Activated T-cell treated with anti-CD3 and anti-CD28 coated beads for 4 hours (primary cell): ENCODE results near the gene SMCO4.

Experiments used
- DNase-seq: peaks from one replicate; pipeline ENCODE4 v3.0.0-alpha.2; 2020

SMCO4 gene

DNA sequence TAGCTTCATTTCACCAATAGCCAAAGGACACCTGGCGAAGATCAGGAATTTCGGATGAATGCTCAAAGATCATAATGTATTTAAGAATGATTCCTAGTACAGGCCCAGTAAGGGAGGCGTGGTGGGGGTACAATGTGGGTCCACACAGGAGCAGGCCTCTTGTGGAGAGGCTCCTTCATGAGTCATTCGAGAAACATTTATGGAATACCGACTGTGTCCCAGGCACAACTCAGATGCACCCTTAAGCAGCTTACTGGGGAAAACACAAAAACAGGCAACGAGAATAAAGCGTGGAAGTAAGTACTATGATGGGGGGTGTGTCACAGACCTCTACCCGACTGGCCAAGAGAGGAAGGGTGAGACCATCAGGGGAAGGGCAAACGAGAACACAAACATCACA lies 44.5 kb downstream of the SMCO4 start:
- DNase-seq: no peak

DNA sequence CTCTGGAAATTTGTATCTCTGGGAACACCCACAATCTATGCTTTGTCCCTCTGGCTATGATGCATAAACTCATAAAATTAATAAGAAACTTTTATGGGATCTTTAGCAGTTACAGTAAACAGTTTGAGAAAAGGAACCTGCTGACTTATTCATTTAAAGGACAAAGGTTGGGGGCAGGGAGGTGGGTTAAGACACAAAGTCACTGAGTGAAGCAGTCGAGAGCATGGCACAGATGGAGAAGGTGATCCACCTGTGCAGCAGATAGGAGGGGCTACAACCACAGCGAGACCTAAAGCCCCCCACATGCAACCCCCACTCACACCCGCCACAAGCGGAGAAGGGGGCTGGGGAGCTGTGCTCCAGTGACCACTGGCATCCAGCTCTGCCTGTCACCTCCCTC lies 45.0 kb downstream of the SMCO4 start:
- DNase-seq: no peak

DNA sequence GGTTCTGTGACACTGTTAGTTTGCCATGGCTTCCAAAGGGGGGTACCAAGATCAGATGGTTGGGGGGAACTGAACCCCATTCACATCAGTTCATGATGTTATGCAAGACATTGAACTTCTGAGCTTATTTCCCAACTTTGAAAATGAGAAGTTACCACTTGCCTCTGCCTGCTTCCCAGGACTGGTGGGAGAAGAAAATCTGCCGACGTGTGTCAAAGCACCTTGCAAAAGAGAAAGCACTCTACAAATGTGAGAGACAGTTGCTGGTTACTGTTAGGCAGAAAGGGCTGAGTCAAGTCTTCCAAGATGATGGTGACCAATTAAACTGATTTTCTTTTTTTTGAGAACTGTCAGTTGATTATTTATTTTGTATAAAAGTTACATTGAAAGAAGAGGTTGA lies 45.6 kb downstream of the SMCO4 start:
- no peak for DNase-seq

DNA sequence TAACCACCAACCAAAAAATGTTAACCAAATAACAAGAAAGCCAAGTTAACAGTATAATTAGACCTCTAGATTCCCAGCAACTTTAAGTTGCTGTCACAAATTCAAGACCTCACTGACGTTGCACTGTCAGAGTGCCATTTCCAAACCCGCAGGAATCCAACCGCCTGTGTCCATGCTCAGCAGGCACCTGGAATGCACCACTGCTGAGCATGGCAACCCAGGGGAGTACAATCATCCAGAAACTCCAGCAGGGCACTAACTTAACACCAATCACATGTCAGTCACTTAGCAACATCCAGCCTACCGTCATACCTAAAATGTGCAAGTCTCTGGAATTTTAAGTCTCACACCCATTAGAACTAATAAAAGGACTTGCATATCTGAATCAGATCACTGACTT lies 48.8 kb downstream of the SMCO4 start:
- DNase-seq: no peak

DNA sequence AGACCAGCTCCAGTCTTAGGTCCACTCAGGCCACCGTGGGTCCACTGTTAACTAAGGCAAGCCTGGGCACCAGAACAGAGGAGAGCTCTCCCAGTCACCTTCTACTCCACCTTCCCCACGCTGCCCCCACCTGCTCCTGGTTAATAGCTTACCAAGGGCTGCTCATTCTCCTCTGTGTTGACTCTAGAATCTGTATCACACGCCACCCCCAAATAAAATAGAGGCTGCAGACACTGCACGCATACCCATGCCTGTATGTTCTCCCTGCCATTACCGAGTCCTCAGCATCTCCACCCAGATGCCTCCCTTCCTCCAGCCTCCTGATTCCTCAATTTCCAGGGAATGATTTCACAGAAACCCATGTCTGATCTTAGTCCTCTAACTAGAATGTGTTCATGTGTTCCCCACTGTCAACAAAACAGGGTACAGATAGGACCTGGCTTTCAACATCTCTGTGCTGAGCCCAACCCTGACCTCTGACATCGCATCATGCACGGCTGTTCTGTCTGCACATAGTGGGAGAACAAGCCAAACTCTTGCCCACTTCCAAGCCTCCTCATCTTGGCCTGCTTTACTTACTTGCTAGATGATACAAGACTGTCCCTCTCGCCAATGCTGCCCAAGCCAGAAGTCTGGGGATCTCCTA lies 49.8 kb downstream of the SMCO4 start:
- DNase-seq: no peak

DNA sequence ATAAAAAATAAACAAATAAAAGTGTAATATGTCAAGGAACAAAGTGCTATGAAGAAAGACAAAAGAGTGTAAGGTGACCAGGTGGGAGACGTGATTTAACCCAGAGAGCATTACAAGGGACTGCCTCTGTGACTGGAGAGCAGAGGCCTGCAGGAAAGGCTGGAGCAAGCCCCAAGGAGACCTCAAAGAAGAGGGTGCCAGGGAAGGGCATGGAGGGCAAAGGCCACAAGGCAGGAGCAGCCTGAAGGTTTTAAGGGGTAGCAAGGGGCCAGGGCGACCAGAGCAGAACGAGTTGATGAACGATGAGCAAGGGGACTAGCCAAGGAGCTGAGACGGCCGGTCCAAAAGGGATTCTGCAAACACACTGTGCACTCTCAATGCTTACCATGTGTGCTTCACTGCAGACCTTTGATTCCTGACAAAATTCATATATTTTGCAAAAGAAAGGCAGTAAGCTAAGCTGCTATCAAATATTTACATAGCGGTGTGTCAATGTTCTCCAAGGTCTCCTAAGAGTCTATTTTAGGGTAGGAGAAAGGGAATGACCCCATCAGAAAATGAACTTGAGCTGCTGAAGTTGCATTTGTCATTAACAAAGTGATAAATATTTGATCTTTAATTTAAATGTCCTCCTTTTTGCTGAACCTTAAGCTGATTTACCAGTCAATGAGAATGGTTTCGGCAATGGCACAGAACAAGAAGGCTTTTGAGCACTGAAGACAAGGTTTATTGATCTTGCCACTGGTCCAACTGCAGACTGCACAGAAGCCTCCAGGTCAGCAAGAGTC lies 50.5 kb downstream of the SMCO4 start:
- DNase-seq: no peak

DNA sequence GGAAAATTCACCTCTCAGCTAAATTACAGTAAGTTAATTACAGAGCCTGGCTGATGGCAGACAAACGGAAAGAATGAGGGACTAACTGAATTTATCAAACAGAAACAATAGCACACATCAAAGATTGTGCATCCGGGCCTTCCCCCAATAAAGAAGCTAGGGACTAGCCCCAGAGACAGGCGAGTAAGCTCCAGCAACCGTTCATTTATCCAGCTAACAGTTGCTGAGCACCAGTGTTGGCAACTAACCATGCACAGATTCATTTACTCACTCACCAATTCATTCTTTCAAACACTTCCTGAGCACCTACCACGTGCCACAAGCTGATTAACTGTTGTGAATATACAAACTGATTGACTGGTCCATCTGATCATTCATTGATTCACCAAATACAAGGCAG lies 51.2 kb downstream of the SMCO4 start:
- no peak for DNase-seq

DNA sequence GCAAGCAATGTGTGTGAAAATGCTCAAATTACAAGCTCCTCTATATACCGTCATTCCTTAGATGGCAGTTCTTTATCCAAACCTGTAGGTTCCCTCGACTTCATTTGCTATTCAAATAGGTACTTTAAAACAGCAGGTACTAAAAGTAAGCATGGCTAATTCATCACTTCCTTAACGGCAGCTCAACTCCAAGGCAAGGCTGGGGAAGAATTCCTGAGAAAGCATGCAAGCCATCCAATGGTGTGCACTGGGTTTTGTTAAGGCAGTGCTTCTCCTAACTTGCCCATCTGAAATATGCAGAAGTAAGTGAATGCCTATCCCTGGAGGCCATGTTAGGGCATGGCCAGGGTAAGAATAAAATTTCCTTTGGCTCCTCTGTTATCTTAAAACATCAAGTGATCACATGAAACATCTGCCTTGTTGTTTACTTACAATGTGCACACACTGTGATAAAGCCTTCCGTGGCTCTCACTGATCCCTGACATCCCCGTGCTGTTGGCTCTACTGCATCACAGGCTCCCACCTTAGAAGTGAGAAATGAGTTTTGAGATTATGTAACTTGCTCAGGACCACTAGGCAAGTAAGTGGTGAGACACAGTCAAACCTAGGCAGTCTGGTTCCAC lies 52.1 kb downstream of the SMCO4 start:
- no peak for DNase-seq

DNA sequence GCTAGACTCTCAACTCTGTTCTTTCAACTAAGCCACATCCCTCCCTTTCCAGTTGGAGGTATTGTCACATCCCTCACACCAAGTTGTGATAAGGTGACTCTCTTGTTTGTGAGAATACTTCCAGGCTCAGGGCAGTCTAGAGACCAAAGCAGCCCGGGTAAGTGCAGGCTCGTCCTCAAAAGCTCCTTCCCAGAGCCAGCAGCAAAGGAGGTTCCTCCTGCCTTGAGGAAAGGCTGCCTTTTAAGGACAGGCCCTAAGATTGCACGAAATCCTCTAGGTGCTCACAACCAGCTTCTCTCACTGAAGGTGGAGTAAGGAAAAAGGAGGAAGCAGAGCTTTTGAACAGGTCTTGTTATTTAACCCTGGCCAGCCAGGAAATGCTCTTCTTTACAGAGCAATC lies 53.4 kb downstream of the SMCO4 start:
- no peak for DNase-seq

DNA sequence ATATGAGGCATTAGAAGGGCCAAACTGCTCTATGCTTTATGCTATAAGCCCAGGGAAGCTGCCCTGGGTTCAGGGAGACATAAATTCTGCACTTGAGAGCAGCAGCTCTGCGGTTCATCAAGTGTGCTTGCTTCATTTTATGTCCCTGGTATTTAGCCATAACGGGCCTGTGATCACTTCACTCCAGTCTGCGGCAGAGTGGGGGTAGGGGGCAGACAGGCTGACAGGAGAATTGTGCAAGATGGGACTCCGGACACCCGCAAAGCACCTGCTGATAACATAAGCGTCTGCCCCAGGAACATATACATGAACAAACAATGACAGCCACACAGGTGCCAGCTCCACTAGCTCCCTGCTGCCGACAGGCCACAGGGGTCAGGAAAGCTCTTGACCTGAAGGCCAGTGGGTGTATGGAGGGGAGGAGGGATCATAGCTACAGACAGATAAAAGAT lies 56.1 kb downstream of the SMCO4 start:
- DNase-seq: no peak

DNA sequence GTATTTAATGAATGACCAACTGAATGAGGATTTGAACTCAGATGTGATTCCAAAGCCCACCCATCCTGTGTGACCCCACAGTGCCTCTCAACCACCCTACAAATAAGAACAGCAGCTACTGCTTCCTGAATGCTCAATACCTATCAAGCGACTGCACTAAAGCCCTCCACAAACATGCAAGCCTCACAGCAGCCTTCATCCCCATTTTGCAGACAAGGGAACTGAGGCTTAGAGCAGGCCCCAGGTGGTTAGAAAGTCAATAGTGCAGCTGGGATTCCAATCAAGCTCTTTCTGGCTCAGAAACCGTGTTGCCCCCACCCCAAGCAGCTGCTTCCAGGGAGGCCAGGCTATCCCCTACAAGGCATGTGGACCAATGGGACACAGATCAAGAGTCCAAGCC lies 57.2 kb downstream of the SMCO4 start:
- DNase-seq: no peak

DNA sequence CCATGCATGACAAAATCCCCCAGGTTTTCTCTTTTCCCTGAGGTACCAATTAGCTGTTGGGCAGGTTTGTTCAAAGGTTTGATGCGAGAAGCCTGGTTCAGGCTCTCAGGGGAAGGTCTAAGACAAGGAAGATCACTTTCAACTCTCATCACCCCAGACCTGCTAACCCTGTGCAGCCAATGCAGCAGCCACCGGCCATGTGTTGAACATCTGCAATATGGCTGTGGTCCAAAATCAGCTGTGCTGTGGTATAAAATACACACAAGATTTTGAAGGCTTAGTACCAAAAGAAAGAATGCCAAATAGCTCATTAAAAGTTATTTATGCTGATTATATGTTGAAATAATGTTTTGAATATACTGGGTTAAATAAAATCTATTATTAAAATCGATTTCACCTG lies 58.5 kb downstream of the SMCO4 start:
- DNase-seq: no peak

DNA sequence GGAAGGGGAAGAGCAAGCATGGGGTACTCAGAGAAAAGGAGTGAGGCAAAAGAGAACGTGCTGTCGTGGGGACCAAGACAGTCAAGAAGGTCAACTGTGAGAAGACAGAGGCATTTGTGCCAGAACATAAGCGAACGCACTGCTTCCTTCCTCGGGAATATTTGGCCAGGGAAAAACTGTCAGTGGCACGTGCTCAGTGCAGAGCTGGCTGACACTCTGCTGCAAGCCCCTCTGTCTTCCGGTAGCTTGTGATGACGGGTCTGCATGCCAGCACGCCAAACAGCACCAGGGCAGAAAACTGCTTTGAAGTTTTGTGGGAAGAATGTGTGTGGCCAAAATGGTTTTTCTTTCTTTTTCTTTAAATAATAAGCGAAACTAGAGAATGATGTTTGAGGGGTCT lies 60.6 kb downstream of the SMCO4 start:
- no peak for DNase-seq

DNA sequence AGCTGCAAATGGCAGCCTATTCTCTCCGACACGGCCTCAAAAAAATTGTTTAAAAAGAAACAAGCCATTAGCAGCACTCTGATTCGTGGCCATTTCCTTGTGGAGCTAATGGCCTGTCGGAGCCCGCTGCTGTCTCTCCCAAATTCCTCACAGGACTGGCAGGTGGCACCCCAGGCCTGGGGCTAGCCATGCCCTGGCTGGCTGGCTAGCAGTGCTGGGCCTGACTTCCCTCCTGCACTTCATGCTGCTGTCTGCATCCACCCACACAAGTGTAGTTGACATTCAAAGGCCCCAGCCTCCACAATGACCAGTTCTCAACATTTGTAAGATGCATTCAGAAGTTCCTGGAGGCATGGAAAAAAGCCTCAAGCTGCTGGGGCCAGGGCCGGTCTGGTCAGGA lies 61.5 kb downstream of the SMCO4 start:
- DNase-seq: no peak

DNA sequence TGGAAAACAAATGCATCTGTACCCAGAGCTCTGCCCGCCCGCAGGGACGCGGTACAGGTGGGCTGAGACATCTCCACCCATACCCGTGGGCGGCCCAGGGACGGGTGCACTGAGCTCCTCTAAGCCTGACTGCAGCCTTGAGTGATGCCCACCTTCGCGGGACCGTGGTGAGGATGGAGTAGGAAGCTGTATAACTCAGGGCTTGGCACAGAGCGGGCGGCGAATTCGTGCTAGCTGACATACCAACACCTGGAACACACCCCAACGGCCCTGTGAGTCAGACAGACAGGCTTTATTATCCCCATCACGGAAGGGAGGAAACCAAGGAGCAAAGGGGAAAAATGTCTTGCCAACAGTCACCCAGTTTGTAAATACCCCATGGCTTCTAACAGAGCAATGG lies 61.9 kb downstream of the SMCO4 start:
- DNase-seq: no peak

DNA sequence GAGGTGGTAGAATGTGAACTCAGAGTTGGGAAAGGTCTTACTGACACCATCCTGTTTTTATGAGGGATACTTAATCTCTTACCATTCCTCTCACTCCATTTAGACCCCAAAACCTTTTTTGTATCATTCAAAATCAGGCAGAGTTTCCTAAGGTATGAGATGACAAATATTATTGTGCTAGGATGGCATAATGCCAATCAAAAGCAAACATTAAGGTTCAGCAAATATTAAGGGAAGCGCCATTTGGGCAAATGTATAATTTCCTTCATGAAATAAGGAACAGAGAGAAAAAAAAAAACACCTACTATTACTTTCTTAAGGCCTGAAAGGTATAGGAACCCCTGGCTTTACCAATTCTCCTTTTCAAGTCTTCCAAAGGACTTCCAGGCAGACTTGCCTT lies 62.4 kb downstream of the SMCO4 start:
- no peak for DNase-seq

DNA sequence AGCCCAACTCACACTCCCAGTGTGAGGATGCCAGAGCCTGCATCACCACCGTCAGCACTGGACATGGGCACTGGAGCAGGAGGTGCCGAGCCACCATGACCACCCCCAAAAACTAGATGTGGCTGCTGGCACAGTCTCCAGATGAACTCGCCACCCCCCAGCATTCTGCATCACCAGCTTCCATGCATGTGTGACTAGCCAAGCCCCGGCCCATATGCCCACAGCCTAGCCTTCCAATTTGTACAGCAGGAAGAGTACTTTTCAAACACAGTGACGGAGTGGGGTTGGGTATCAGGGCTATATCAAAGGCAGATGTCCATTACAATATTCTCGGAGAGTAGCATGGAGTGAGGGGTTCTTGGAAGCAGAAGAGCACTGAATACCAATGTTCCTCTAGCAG lies 62.9 kb downstream of the SMCO4 start:
- DNase-seq: no peak

DNA sequence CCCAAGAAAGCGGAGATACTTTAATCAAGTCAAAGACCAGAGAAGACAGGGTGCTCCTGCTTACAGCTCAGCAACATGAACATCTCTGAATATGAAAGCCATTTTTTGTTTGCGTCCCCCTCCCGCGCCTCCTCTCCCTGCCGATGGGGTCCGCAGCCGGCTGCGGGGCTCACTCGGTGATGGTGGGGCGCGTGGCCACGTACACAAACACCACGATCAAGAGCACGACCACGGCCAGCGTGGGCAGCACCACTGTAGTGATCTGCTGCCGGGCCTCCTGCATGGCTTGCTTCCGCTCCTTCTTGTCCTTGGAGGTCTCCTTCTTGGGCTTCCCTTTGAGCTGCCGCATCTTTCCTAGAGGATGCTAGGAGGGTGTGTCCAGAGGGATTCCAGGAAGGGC lies 64.3 kb downstream of the SMCO4 start:
- no peak for DNase-seq

DNA sequence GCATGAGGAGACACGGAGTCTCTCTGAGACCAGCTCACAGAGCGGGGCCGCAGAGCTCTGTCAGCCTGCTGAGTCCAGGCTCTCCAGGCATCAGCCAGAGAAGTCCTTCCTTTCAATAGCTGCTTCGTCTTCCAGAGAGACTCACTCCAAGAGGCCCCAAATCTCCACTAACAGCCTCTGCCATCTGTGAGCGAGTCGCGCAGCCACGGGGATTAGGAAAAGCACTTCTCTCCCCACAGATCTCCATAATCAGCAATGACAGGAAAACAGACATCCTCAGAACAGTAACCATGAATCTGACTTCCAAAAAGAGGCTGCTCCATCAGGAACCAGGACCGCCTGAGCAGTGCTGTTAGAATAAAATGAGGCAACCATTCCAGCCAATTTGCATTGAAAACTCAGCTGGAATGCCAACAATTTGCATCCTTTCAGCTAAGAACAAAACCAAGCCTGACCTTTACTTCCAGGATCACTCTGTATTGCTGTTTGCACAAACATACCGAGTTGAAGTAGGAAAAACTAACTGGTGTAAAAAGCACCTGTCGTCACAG lies 65.4 kb downstream of the SMCO4 start:
- DNase-seq: no peak

DNA sequence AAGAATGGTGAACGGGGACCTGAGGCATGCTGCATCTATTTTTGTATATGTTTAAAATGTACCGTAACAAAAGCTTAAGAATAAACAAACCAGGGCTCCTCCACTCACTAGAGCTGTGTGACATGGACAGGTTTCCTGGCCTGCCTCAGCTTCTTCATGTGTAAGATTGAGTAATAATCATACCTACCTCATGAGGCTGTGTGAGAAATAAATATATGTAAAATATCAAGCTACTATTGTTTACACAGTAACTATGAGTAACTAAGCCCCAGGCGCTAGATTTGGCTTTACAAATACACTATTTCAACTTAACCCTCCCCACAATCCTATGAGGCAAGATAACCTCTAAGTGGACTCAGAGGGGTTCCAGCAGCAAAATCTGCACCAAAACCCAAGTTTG lies 66.4 kb downstream of the SMCO4 start:
- no peak for DNase-seq

DNA sequence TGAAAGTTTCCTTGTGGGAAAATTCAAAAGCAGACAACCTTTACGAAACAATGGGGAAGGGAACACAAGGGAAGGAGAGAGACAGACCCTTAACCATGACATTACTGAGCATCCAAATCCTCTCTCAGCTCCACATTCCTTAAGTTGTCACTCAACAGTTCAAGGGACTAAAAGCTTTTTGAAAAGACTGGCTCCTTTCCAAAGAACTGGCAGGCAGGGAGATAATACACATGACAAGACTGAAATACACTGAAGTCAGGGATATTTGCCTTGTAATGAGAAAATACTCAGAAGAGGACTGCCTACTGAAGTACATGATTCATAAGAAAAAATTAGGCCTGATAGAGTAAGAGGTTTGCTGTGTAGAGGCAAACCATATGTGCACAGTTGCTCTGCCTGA lies 69.1 kb downstream of the SMCO4 start:
- no peak for DNase-seq

DNA sequence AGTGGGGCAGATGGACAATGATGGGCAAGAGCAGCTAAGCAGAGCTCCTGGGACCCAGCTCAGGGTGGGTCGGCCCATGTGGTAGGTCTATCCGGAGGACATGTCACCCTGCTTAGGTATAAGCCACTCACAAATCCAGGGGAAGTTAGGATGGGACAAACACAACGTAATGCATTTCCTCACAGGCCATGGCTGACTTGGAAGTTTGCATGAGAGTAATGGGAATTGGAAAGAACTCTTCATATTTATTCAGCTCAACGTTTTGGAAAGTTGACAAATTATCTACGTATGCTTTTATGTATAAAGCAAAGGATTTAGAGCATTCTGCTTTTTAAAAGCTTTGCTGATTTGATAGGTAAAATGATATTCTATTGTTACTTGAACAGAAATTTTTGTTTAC lies 74.9 kb downstream of the SMCO4 start:
- DNase-seq: no peak

DNA sequence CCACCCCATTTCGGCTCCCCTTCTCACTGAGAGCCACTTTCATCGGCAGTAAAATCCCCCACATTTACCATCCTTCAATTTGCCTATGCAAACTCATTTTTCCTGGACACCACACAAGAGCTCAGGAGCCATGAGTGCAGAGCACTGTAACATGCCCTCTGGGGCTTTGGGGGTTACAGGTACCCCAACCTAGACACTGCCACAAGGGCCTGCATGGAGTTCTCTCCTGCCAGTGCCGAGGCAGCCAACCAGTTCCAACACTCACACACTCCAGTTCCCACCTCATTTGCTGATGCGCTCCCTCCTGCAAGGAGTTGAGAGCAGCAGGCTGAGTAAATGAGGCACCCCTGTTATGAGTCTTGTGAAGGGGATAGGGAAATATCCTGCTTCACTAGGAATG lies 76.1 kb downstream of the SMCO4 start:
- no peak for DNase-seq

DNA sequence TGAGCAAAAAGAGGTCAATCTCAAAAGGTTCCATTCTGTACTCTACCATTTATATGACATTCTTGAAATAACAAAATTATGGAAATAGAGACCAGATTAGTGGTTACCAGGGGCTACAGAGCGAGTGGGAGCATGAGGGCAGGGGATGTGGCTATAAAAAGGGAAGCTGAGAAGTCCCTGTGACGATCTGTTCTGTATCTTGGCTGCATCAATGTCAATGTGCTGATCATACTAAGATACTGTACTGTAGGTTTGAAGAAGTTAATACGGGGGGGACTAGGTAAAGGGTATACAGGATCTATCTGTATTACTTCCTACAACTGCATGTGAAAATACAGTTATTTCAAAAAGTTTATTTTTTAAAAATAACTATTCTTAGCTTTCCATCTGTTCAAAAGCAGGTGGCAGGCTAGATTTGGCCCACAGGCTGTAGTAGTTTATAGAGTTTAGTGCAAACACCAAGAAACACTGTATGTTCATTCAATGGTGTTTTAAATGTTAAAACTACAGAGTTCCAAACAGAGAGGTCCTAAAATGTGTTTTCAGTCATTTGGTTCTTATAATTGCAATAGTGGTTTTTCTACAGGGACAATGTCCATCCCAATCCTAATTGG lies 78.2 kb downstream of the SMCO4 start:
- DNase-seq: no peak
